H9 (cell line): ENCODE measurements around the gene CST9L. TPM values are rescaled to one million over a fixed set of nuclear protein-coding genes. Genes with fewer than 3 reads are reported as not detected.

Experiments used
- DNase-seq: peaks from one replicate; pipeline ENCODE4 v3.0.0-alpha.2; 2017
- H2AFZ ChIP-seq: one replicate; pipeline ENCODE4 v1.6.1; 2013; ENCODE audit warnings: mild to moderate bottlenecking, low read length, control low read depth, moderate library complexity
- H2AK5ac ChIP-seq: 2 replicates; pipeline ENCODE4 v1.6.1; 2013; ENCODE audit warnings: low read length, control low read depth, mixed read lengths; ENCODE audit not compliant: insufficient read length
- H2BK120ac ChIP-seq: one replicate; pipeline ENCODE4 v1.6.1; 2013; ENCODE audit warnings: low read depth, mild to moderate bottlenecking, low read length, control low read depth, inconsistent platforms; ENCODE audit not compliant: poor library complexity, severe bottlenecking
- H2BK12ac ChIP-seq: 2 replicates; pipeline ENCODE4 v1.6.1; 2013; ENCODE audit warnings: low read length, control low read depth, mixed read lengths, low read depth; ENCODE audit not compliant: insufficient read length
- H2BK15ac ChIP-seq: 2 replicates; pipeline ENCODE4 v1.6.1; 2013; ENCODE audit warnings: low read depth, low read length, control low read depth
- H2BK20ac ChIP-seq: one replicate; pipeline ENCODE4 v1.6.1; 2013; ENCODE audit warnings: low read depth, mild to moderate bottlenecking, low read length, control low read depth, inconsistent platforms; ENCODE audit not compliant: poor library complexity, severe bottlenecking
- H2BK5ac ChIP-seq: 2 replicates; pipeline ENCODE4 v1.6.1; 2013; ENCODE audit warnings: low read length, control low read depth, mixed read lengths; ENCODE audit not compliant: insufficient read length
- H3K14ac ChIP-seq: 2 replicates; pipeline ENCODE4 v1.6.1; 2013; ENCODE audit warnings: low read length, control low read depth; ENCODE audit not compliant: insufficient read depth
- H3K18ac ChIP-seq: 2 replicates; pipeline ENCODE4 v1.6.1; 2013; ENCODE audit warnings: low read depth, mild to moderate bottlenecking, mixed read lengths, low read length, control low read depth; ENCODE audit not compliant: insufficient read length
- H3K23ac ChIP-seq: 2 replicates; pipeline ENCODE4 v1.6.1; 2013; ENCODE audit warnings: low read length, control low read depth, mixed read lengths, low read depth; ENCODE audit not compliant: insufficient read length
- H3K23me2 ChIP-seq: 2 replicates; pipeline ENCODE4 v1.6.1; 2013; ENCODE audit warnings: low read depth, mild to moderate bottlenecking, mixed read lengths, low read length, control low read depth; ENCODE audit not compliant: insufficient read length, poor library complexity, severe bottlenecking
- H3K27ac ChIP-seq: 2 replicates; pipeline ENCODE4 v1.5.1; 2013; ENCODE audit warnings: low read length, control low read depth, mixed read lengths, low read depth; ENCODE audit not compliant: insufficient read length
- H3K27me3 ChIP-seq: 2 replicates; pipeline ENCODE4 v1.6.1; 2013; ENCODE audit warnings: low read length, control low read depth, inconsistent platforms; ENCODE audit not compliant: insufficient read depth
- H3K4ac ChIP-seq: 2 replicates; pipeline ENCODE4 v1.6.1; 2013; ENCODE audit warnings: low read depth, mild to moderate bottlenecking, control low read depth, inconsistent platforms, low read length, moderate library complexity
- H3K4me1 ChIP-seq: 2 replicates; pipeline ENCODE4 v1.6.1; 2013; ENCODE audit warnings: low read length, control low read depth, inconsistent platforms; ENCODE audit not compliant: insufficient read depth
- H3K4me2 ChIP-seq: 2 replicates; pipeline ENCODE4 v1.6.1; 2013; ENCODE audit warnings: low read length, control low read depth, mixed read lengths; ENCODE audit not compliant: insufficient read length, insufficient read depth
- H3K56ac ChIP-seq: 2 replicates; pipeline ENCODE4 v1.6.1; 2013; ENCODE audit warnings: low read depth, mild to moderate bottlenecking, mixed read lengths, low read length, control low read depth; ENCODE audit not compliant: insufficient read length
- H3K79me1 ChIP-seq: 2 replicates; pipeline ENCODE4 v1.6.1; 2013; ENCODE audit warnings: low read depth, mild to moderate bottlenecking, moderate library complexity, low read length, control low read depth, inconsistent platforms; ENCODE audit not compliant: insufficient read depth, poor library complexity, severe bottlenecking
- H3K79me2 ChIP-seq: 2 replicates; pipeline ENCODE4 v1.6.1; 2013; ENCODE audit warnings: low read length, control low read depth, inconsistent platforms; ENCODE audit not compliant: insufficient read depth
- H3K9ac ChIP-seq: 2 replicates; pipeline ENCODE4 v1.6.1; 2013; ENCODE audit warnings: low read length, control low read depth, mixed read lengths; ENCODE audit not compliant: insufficient read length; ENCODE audit errors: extremely low read depth
- H3K9me3 ChIP-seq: one replicate; pipeline ENCODE4 v1.6.1; 2013; ENCODE audit warnings: low read depth, low read length, inconsistent platforms; ENCODE audit not compliant: control insufficient read depth
- H3T11ph ChIP-seq: one replicate; pipeline ENCODE4 v1.6.1; 2013; ENCODE audit warnings: mild to moderate bottlenecking, low read length, control low read depth, inconsistent platforms
- H4K20me1 ChIP-seq: one replicate; pipeline ENCODE4 v1.6.1; 2013; ENCODE audit not compliant: control insufficient read depth, insufficient read length, insufficient read depth
- H4K5ac ChIP-seq: 2 replicates; pipeline ENCODE4 v1.6.1; 2013; ENCODE audit warnings: low read depth, mild to moderate bottlenecking, mixed read lengths, low read length, control low read depth; ENCODE audit not compliant: insufficient read length
- H4K8ac ChIP-seq: replicated peaks from 2 replicates; pipeline ENCODE4 v1.6.1; 2013; ENCODE audit warnings: low read length, control low read depth, mixed read lengths, low read depth; ENCODE audit not compliant: insufficient read length
- H4K91ac ChIP-seq: 2 replicates; pipeline ENCODE4 v1.6.1; 2013; ENCODE audit warnings: low read depth, mild to moderate bottlenecking, moderate library complexity, mixed read lengths, low read length, control low read depth; ENCODE audit not compliant: insufficient read length
- H3K27ac Mint-ChIP-seq, 3 experiments: 2 replicates in 2 of 3; 3 replicates in 1 of 3; pipeline ENCODE4 v1.8.0; 2020 to 2021; ENCODE audit warnings: mixed read lengths in 3 of 3, mild to moderate bottlenecking in 1 of 3, moderate library complexity in 1 of 3
- H3K27me3 Mint-ChIP-seq: 2 replicates; pipeline ENCODE4 v1.8.0; 2021; ENCODE audit warnings: low read depth, mild to moderate bottlenecking, moderate library complexity, mixed read lengths
- H3K36me3 Mint-ChIP-seq, 3 experiments: 2 replicates in 2 of 3; 3 replicates in 1 of 3; pipeline ENCODE4 v1.8.0; 2020 to 2021; ENCODE audit warnings: low read depth in 3 of 3, mixed read lengths in 3 of 3; ENCODE audit not compliant: insufficient read depth in 1 of 3
- H3K4me1 Mint-ChIP-seq, 2 experiments: 2 replicates each; pipeline ENCODE4 v1.8.0; 2020; ENCODE audit warnings: mixed read lengths in 2 of 2
- H3K4me3 Mint-ChIP-seq, 2 experiments: 2 replicates in 1 of 2; 3 replicates in 1 of 2; pipeline ENCODE4 v1.8.0; 2020 to 2021; ENCODE audit warnings: mild to moderate bottlenecking in 2 of 2, mixed read lengths in 2 of 2, moderate library complexity in 1 of 2
- H3K9me3 Mint-ChIP-seq, 2 experiments: 2 replicates in 1 of 2; 3 replicates in 1 of 2; pipeline ENCODE4 v1.8.0; 2020; ENCODE audit warnings: mild to moderate bottlenecking in 2 of 2, mixed read lengths in 2 of 2, moderate library complexity in 1 of 2
- WGBS: extraction: QIAGEN DNeasy Blood & Tissue Kit; methylation state at CpG from one replicate; pipeline ENCODE4 v1.1.7; 2013; ENCODE audit warnings: missing lambda C conversion rate, low lambda C conversion rate, mixed read lengths; ENCODE audit not compliant: insufficient read length; ENCODE audit errors: extremely low coverage; 5-methylcytosine and 5-hydroxymethylcytosine counted together
- total RNA-seq: library from RNA; stranded (reverse); gene quantifications from 2 replicates; pipeline ENCODE4 v1.2.1, GENCODE V29; 2021
- TF ChIP-seq, protein P1 (sequence below): fragments of 200-600 bp; sonication (generic); conservative IDR thresholded peaks from 3 replicates; pipeline ENCODE4 v1.8.0; 2021; ENCODE audit warnings: antibody characterized with exemption, mild to moderate bottlenecking

Gene CST9L
- total RNA-seq, 1 experiment from 2014 or later: not detected

DNA sequence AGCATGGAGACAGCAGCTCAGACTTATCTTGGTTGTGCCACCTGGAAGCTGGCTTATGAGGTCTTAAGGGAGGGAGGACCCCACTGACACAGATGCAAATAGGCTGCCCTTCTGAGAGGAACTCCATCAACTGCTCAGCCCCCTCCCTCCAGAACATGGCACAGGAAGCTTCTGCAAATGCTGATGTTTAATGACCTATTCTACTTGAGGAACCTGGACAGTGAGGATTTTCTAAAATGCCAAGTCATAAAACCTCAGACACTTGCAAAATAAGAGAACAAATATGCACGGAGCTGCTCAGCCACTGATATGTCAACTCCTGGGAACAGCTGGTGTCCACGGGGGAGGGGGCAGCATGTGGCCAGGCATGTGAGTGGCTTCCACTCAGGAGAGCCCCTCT is 34.0 kb upstream of the CST9L start:
- H3K23me2 ChIP-seq: no peaks in the 10 kb centered on the region
- Mint-ChIP-seq H3K27me3 (peaks cover 14% of the 10 kb centered on the region), H3K4me1 (peaks cover 3 to 23% of the 10 kb centered on the region in 2 experiments; a peak in 3 of 4 replicates), H3K9me3 (no peaks in the 10 kb centered on the region), H3K27ac (no peak overlapping the region), H3K36me3 (no peaks in the 10 kb centered on the region), H3K4me3 (no peak overlapping the region)
- no peaks in the 10 kb centered on the region for H3K79me1 ChIP-seq
- no peak overlapping the region for H2BK5ac ChIP-seq
- TF ChIP-seq, protein P1, sequence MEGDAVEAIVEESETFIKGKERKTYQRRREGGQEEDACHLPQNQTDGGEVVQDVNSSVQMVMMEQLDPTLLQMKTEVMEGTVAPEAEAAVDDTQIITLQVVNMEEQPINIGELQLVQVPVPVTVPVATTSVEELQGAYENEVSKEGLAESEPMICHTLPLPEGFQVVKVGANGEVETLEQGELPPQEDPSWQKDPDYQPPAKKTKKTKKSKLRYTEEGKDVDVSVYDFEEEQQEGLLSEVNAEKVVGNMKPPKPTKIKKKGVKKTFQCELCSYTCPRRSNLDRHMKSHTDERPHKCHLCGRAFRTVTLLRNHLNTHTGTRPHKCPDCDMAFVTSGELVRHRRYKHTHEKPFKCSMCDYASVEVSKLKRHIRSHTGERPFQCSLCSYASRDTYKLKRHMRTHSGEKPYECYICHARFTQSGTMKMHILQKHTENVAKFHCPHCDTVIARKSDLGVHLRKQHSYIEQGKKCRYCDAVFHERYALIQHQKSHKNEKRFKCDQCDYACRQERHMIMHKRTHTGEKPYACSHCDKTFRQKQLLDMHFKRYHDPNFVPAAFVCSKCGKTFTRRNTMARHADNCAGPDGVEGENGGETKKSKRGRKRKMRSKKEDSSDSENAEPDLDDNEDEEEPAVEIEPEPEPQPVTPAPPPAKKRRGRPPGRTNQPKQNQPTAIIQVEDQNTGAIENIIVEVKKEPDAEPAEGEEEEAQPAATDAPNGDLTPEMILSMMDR: no peak
- H2BK15ac ChIP-seq: no peak overlapping the region
- no peaks in the 10 kb centered on the region for H3K9me3 ChIP-seq
- no peak overlapping the region for H2BK20ac ChIP-seq
- no peak overlapping the region for H4K5ac ChIP-seq
- no peak overlapping the region for H3K27ac ChIP-seq
- no peaks in the 10 kb centered on the region for H3K4me1 ChIP-seq
- H2AFZ ChIP-seq: no peak overlapping the region
- H4K8ac ChIP-seq: no peak overlapping the region
- H3K27me3 ChIP-seq: no peaks in the 10 kb centered on the region
- no CpG with 5 or more reads among the region's 2 CpGs for WGBS
- H3K4me2 ChIP-seq: no peak overlapping the region
- H2AK5ac ChIP-seq: no peak overlapping the region
- H2BK12ac ChIP-seq: no peak overlapping the region
- H3K4ac ChIP-seq: no peak overlapping the region
- H3K23ac ChIP-seq: no peak overlapping the region
- H2BK120ac ChIP-seq: no peak overlapping the region
- DNase-seq: no peak
- H3K18ac ChIP-seq: no peak overlapping the region
- H4K20me1 ChIP-seq: no peaks in the 10 kb centered on the region
- H3K56ac ChIP-seq: no peak overlapping the region
- no peaks in the 10 kb centered on the region for H3K79me2 ChIP-seq
- H4K91ac ChIP-seq: no peak overlapping the region
- H3T11ph ChIP-seq: no peak overlapping the region
- no peak overlapping the region for H3K9ac ChIP-seq
- no peak overlapping the region for H3K14ac ChIP-seq
